DMS114 treated with DMSO at 0.1 percent for 48 hours (cell line): ENCODE data around the gene VAV2.

Experiments used
- DNase-seq: peaks from one replicate; lab custom pipeline; 2025; ENCODE audit not compliant: unreplicated experiment; lab: John Stamatoyannopoulos, UW

The VAV2 gene

DNA sequence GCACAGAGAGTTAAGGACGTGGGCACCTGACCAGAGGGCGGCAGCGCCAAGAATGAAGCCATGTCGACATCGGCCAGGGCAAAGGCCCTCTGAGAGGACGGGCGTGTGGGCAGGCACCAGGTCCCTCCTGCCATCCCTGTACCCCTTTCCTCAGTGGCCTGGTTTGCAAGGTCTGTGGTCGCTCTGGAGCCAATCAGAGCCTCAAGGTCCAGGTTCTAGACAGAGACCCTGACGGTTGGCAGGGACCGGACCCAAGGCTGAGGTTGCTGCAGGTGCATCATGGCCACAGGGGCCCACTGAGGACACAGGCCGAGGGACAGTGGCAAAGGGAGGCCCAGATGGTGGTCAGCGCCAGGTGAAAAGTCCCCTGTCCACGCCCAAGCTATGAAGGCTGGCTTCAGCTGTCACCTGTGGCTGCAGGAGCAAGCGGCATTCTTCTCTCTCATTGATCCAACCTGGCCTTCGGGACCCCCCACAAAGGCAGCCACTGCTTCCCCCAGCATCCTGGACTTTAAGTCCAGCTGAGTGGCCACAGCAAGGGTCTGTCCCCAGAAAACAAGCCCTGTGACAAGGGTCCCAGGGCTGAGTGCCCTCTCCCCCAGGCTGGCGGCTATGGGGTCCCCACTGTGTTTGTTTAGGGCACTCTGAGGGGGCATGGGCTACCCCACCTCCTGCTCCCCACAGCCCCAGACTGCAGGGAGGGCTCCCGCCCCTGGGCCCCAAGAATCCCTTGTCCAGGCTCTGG, 48.9 kb downstream of the VAV2 start:
- no peak for DNase-seq

DNA sequence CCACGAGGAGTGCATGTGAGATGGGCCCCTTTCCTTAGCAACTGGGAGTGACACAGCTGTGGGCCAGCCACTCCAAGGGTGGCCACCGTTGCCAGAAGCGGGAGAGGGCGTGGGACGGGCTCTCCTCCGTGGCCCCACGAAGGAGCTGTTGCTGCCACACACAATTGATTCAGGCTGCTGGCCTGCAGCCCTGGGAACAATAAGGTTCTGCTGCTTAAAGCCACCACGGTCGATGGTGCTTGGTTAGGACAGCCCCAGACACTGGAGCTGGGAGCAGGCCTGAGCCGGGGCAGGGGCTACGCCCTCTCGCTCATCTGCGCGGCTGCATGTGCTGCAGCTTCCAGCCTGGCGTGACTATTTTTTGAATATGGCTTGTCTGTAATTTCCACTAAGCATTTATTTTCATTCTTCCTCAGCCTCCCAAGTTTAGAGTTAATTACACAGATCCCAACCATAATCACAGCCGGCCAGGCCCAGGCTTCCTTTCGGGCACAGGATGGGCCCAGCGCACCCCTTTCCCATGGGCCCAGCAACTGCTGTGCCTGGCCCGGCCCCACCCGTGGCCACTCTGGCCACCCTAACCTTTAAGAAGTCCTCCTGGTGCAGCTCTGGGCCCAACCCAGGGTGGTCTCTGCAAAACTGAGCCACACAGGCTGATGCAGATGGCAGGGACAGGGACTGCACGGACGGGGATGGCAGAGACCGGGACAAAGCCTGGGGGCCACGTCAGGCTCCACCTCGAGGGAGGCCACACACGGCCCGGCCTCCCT, 49.7 kb downstream of the VAV2 start:
- no peak for DNase-seq

DNA sequence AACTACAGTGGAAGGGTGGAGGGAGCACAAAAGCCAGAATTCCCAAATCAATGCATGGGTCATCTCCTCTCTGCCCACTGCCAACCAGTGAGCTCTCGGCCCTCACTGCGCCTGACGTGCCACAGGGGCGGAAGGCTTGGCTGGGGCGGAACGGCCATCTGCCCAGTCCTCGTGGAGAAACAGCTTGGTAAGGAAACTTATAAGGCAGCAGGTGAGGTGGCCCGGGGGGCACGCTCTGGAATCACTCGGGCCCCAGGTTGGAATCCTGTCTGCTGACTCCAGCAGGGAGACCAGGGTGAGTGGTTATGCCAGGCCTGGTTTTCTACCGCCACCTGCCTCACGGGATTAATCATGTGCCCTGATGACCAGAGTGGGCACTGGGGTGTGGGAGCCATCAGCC, 52.3 kb downstream of the VAV2 start:
- DNase-seq = no peak

DNA sequence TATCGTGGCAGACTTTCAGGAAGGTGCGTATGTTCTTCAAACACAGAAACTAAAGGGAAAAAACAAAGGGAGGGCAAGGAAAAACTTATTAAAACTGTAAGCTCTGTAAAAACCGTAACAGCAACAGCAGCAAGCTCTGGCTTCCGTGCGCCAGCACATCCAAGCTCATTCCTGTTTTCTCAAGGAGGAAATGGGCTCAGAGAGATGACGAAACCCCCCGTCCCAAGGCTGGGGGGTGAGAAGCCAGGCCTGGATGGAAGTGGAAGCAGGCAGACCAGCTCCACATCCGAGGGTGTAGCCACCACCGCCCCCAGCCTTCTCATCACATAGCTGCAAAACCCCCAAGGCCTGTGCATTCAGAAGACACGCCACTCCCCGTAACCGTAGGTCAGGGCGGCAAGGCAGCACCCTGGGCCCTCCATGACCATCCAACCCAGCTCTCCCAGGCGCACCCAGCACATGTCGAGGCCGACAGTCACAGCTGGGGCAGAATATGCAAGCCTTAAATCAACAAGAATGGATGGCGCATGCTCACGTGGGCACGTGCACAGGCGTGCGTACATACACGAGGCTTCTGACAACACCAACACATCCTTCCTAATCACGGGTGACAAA, 52.8 kb downstream of the VAV2 start:
- DNase-seq = no peak

DNA sequence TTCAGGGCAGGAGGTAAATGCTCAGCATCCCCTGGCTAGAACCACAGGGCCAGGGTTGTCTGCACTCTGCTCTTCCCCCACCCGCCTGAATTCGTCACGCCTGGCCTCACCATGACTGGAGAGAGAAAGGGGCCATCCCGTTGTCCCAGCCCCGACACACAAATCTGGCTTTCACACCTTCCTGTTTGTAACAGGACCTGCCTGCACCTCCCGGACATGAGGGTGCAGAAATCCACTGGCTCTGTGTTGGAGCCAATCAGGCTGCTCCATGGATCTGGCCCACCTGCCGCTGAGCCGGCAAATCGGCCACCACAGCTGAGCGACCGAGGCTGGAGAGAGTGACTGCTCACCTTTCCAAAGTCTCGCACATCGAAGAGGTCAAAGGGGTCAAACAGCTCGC, 53.4 kb downstream of the VAV2 start:
- no peak for DNase-seq

DNA sequence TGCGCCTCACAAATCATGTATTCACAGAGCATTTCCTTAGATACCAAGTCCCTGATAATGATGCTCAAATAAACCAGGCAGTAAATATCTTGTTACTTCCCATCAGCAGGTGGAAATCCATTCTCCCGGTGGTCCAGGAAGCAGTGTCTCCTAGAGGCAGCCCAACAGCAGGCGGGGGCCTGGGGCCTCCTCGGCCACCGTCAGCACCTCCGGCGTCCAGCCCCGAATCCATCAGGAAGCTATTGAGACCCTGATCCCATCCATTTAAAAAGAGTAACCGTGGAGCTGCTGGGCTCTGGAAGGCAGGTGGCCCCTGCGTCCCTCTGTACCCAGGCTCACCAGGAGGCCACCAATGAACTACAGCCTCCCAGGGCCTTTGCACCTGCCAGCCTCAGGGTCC, 54.0 kb downstream of the VAV2 start:
- no peak for DNase-seq

DNA sequence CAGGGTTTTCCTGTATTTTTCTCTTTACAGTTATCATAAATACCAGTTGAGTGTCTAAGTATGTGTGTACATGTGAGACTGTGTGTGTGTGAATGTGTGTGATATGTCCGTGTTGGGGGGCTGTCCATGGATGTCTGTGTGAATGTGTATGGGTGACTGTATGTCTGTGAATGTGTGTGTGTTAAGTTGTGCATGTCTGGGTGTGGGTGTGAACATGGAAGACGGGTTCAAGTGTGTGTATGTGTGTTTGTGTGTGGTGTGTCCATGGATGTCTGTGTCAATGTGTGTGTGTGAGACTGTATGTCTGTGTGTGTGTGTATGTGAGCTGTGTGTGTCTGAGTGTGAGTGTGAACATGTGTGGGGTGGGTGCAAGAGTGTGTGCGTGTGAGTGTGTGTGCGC, 55.0 kb downstream of the VAV2 start:
- no peak for DNase-seq

DNA sequence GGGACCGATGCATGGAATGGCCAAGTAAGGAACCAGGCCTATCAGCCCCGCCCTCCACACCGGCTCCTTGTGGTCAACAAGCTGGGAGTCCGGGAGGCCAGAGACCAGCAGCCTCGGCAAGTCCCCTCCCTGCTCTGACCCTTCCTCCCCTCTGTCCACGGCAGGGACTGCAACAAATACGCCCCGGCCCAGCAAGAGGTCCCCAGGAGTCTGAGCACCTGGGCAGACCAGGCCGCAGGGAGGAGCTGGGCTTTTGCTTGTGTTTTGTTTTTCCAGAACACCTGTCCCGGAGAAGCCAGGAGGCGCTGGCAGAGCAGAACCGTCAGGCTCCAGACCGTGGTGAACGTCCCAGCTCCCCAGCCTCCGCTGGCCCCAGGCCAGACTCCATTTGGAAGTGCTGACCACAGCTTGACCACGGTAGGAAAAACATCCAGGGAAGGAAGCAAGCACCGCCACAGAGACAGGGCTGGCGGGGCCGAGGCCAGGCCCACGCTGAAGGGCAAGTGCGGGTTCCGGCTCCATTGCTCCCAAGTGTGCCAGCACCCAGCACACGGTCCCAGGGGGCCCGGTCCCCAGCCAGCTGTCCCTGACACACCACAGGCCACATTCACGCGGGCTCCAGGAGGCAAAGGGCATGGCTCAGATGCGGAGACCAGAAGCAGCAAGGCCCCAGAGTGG, 56.7 kb downstream of the VAV2 start:
- no peak for DNase-seq

DNA sequence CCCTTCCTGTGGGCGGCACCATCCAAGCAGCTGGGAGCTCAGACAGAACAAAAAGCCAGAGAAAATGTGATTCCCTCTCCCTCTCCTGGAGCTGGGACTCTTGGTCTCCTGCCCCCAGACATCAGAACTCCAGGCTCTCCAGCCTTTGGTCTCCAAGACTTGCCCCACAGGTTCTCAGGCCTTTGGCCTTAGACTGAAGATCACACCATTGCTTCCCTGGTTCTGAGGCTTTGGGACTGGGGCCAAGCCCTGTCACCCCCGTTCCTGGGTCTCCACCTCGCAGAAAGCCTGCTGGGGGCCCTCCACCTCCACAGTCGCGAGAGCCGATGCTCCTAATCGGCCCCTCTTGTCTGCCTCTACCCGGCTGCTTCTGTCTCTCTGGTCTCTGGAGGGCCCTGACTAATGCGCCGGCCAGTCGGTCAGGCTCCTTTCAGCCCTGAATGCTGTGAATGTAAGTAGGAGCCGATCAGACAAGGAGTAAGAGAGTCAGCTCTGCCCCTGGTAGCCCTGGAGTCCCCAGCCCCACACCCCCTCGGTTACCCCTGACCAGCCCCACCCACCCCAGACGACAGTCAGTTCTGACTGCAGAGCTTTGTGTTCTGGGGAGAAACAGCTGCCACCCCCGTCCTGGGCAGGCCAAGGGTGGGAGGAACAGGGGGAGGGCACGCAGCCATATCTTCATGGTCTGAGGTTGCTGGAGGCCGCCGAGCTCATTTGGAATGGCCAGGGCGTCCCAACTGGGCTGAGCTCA, 57.5 kb downstream of the VAV2 start:
- DNase-seq = no peak

DNA sequence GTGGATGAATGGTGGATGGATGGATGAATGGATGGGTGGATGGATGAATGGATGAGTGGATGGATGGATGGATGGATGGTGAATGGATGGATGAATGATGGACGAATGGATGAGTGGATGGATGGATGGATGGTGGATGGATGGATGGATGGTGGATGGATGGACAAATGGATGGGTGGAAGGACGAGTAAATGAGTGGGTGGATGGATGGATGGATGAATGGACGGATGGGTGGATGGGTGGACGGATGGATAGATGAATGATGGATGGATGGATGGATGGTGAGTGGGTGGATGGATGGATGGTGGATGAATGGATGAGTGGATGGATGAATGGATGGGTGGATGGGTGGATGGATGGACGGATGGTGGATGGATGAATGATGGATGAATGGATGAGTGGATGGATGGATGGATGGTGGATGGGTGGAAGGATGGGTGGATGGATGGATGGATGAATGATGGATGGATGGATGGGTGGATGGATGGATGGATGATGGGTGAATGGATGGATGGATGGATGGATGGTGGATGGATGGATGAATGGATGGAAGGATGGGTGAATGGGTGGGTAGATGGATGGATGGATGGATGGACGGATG, 58.6 kb downstream of the VAV2 start:
- DNase-seq = no peak

DNA sequence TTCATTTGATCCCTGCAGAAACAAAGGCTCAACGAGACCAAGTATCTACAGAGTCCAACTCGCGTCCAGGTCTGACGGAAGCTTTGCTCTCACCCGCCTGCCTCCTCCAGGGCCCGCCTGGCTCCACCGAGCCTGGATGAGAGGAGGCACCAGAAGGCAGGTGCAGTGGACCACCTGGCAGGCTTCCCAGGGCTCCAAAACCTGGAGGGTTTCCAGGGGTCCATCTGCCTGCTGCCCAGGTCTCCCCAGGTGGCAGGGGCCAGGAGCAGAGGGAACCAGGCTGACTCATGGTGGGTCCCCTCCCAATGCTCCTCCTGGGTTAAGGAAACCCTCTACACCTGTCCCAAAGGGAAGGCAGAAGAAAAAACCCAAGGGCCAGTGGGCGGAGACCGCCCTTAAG, 59.5 kb downstream of the VAV2 start:
- DNase-seq = no peak

DNA sequence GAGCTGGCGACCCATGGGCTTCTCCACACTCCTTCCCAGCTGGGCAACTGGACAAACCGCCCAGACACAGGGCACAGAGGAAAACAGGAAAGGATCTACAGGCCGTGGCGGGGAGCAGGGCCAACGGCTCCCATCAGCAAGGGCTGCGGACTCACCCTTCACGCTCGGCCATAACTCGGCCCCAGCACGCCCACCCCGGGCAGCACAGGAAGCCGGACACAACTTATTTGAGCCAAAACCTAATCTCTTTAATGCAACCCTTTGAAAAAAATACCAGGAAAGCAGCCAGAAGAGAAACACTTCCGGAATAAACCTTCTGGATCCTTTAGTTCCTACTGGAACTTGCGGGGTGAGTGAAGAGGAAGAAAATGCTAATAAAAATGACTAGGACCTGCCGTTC, 59.9 kb downstream of the VAV2 start:
- DNase-seq = no peak

DNA sequence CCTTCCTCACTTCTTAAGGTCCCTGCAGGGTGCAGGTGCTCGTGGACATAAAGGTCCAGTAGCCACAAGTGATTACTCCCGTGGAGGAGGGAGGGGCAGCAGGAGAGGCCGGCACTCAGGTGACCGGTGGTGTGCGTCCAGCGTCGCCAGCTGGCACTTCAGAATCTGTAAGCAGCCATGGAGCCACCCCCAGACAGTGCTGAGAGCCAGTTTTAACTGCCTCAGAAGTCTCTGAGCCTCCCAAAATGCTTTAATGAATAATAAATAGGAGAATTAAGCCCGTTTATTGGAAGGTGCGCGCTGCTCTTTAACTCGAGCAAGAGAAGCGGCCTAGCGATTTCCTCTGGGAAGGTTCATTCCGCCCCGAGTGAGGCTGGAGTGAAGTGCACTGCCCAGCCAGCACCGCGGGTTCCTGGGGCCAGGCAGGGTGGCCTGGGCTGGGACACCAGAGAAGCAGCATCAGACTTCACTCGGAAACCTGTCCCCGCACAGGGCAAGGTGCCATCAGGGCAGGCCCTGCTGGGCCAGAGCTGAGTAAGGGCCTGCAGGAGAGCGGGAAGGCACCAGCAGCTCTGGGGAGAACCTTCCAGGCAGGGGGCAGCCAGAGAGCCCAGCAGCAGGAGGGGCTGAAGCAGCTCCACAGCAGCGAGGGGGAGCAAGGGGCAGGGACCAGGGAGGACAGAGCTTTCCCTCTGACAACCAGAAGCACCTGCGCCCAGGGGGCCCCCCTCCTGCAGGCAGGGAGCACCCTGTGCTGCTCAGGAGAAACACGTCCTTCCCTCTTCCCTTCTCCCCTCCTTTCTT, 61.2 kb downstream of the VAV2 start:
- no peak for DNase-seq

DNA sequence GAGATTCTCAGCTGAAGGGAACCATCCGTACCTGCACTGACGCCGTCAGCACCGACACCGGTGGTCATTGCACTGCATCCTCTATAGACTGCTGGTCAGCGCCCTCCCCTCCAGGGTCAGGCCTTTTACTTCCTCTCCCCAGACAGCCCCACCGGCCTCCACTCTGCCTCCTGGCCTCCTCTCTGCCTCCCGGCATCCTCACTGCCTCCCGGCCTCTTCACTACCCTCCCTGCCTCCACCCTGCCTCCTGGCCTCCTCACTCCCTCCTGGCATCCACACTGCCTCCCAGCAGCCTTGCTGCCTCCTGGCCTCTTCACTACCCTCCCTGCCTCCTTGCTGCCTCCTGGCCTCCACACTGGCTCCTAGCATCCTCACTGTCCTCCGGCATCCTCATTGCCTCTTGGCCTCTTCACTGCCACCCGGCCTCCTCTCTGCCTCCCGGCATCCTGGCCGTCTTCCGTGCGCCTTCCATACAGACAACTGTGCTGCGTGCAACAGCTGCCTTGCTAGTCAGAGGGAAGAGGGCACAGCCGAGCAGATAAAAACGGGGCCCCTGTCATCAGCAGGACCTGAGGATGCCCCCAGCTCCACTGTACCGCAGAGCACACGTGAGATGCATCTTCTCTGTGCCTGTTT, 62.0 kb downstream of the VAV2 start:
- DNase-seq = no peak

DNA sequence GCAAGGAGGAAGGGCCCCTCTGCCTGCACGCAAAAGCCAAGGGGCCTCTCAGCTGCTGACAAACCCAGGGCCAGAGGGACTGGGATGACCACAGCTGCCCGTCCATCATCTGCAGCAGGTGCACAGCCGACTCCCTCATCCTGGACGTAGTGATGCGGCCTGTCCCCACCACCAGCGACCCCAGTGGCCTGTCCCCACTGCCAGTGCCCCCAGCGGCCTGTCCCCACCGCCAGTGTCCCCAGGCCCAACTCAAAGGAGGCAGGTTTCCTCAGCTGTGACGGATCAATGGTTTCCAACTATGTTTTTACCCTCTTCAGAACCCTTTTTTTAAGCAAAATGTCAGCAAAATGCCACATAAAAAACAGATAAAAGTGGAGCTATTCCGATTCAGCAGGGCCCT, 62.5 kb downstream of the VAV2 start:
- DNase-seq = no peak

DNA sequence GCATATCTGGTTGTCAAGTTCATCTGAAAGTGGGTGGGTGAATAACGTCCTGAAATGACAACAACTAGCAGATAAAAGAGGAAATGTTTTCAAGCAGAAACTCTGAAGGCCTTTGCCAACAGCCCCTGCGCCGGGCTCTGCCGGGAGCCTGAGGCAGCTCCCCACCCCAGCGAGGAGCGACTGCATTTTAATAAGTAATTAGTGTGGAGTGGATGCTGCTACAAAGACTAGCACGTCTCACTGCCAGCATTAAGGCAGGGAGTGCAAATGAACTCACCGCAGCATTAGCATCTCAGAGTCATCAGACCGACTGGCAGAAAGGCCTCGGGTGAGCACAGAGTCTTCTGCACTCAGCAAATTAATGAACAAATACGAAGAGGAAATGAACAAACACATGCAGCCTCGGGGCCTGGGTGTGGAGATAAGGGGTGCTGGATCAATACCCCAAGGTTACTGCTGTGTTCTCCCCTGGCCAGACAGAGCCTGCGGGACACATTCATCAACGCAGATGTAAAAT, 63.8 kb downstream of the VAV2 start:
- no peak for DNase-seq

DNA sequence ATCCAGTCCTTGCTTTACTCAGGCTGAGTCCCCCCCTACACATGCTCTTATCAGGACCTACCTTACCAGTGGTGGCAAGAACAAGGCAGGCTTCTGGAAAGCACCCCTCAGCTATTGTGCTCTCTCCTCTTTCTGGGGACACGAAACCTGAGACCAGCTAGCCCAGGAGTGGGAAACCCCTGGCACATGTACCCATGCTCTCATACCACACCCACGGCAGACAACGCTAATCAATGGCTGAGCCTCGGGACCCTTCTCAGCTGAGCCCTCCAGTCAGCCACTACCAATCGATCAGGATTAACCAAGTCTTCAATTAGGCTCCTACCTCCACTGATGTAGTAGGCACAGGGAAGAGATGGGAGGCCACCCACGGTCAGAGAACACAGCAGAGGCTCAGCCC, 65.1 kb downstream of the VAV2 start:
- no peak for DNase-seq

DNA sequence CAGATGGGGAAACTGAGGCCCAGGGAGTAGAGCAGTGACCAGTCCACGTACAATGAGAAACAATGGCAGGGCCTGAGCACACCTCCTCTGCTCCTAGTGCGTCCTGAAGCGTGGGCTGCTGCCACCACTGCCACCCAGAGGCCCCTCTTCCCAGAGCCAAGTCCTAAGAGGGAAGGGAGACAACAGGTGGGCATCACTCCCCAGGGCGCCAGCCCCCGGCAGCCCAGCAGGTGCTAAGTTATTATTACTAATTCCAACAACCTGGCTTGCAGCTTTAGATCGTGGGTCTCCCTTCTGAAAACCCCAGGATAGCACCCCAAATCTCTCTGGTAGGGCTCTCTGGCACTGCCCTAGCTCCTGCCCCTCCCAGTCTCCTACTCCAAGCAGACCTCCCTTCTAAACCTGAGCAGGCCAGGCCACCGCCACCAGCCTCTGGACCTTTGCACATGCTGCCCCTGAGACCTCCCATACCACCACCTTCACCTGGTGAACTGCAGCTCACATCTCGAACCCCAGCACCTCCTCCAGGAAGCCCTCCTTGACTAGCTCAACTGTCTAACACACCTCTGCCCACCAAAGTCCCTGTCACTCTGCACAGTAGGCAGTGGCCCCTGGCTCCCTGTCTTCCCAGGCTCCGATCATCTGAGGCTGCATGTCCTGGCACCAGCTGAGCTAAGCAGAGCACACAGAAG, 65.8 kb downstream of the VAV2 start:
- no peak for DNase-seq

DNA sequence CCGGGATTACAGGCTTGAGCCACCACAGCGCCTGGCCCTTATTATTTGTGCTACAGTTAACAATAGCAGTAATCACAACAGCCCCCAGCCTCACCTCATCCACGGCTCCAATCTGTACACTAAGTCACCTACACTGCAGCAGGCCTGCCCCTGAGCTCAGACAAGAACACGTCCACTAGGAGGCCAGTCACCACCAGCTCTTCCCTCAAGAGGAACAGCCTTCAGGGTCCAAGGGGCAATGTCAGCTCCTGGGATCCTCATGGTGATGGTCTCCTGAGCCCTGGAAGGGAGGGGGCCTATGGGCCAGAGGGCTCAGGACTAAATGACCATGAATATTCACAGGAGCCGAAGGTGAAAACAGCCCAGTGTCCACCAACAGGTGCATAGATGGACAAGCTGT, 67.7 kb downstream of the VAV2 start:
- DNase-seq = no peak
